ENCODE results near the gene TMEM164.

TMEM164 gene

GRCh38 chrX:110210417-110211139 is 207.7 kb downstream of the TMEM164 start:
- peak; percentile 6 for DNase-seq (ENCODE audit: low read depth, low spot score)

DNA sequence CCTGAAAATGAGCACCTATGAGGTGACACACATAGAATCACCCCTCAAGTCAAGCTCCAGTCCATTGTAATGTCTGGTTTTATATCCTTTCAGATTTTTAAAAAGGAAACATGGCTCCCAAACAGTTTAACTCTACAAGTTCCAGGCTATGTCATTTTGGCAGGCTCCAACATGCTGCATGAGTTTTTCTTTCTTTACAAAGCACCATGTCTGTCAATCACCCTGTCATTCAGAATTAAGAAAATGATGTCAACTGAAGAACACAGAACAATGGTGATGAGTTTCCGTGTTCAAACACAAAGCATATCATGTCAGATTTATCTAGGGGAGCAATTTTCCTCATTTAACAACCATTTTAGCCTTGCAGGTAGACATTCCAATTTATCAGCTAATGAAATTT is 208.4 kb downstream of the TMEM164 start:
- DNase-seq (ENCODE audit: low read depth, low spot score) = no peak

DNA sequence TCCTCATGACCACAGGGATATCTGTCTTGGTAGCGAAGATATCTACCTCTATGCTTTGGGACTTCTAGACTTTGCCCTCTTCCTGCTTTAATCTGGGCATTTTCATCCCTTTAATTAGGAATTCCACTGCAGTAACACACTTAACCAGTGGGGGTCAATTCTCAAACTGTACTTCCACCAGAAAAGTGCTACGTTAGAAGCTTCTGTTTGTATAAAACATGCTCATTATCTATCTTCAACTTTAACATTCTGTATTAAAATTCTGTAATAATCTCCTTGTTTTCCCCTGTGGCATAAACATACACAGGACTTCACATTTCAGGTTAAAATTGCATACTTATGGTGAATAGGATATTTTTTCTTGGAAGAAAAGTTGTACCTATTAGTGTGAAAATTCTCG is 209.4 kb downstream of the TMEM164 start:
- DNase-seq (ENCODE audit: low read depth, low spot score) = no peak

DNA sequence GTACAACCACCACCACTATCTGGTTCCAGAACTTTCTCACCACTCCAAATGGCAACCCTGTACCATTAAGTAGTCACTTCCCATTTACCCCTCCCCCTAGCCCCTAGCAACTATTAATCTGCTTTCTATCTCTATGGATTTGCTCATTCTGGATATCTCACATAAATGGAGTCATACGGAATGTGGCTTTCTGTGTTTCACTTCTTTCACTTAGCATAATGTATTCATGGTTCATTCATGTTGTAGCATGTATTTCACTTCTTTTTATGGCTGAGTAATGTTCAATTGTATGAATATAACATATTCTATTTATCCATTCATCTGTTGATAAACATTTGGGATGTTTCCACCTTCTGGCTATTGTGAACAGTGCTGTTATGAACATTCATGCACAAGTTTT is 210.3 kb downstream of the TMEM164 start:
- DNase-seq (ENCODE audit: low read depth, low spot score) = no peak

DNA sequence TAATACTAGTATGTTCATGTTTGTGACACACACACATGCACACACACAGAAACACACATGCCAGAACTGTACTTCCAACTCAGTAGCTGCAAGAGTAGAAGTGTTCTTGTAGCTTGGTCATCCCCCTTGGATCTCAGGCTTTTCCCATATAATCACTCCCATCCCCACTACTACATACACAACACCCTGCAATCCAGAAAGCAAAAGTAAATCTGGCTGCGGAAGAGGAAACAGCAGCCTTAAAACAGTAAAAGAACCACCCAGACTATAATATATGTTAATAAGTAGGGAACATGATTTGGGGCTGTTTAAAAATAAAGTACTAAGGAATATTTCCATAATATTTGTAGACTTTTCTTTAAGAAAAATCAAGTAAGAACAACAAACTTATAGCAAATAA is 211.8 kb downstream of the TMEM164 start:
- no peak for DNase-seq (ENCODE audit: low read depth, low spot score)

GRCh38 chrX:110215411-110215810 is 212.5 kb downstream of the TMEM164 start:
- no peak for DNase-seq (ENCODE audit: low read depth, low spot score)

- no peak for DNase-seq (ENCODE audit: low read depth, low spot score)
Observed at GRCh38 chrX:110216027-110216426, 213.1 kb downstream of the TMEM164 start.

- DNase-seq (ENCODE audit: low read depth, low spot score) = no peak
Observed at GRCh38 chrX:110218591-110218990, 215.7 kb downstream of the TMEM164 start.

GRCh38 chrX:110219920-110220319 is 217.0 kb downstream of the TMEM164 start:
- no peak for DNase-seq (ENCODE audit: low read depth, low spot score)

DNA sequence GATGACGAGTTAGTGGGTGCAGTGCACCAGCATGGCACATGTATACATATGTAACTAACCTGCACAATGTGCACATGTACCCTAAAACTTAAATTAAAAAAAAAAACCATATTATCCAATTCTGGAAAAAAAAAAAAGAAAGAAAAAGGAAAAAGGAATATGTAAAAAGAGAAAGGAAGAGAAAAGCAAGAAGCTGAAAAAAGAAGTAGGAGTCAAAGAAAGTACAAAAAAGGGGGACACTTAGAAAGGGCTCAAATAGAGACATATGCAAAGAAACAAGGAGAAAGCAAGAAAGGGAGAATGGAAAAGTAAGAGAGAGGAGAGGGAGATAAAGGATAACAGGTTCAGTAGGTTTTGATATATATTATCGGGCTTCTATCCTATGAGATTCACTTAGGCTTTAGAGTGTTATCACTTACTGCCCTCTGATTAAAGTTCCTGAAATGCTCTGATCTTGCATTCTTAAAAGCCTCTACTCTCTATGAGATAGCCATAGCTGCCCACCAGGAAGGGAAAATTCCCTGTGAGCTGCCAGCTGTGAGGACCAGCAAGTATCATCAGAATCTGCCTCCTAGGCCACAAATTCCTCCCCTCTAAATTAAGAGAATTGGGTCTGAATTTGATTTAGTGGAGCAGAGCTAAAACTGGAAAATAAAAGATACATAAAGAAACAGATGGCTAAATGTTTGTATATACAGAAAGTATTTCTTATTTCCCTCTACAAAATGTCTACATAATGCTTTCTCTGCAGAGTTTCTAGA is 219.8 kb downstream of the TMEM164 start:
- no peak for DNase-seq (ENCODE audit: low read depth, low spot score)

- DNase-seq (ENCODE audit: low read depth, low spot score) = no peak
Observed at GRCh38 chrX:110224926-110225617, 222.2 kb downstream of the TMEM164 start.

DNA sequence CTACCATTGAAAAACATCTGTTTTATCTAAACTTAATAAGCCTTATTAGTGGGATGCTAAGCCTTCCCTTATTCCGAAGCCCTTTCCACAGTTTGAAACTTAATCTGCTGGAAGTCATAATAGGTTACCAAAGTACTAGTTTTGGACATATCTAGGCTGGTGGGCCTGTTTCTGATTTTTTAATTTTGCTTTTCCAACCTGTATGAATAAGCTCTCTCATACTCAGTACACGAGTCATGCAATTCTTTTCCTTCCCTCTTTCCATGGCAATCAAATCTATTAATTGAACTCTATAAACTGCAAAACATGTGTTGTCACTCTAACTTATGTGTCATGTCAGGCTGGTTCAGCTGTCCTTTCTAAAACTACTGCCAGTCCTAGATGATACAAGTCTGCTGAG is 224.0 kb downstream of the TMEM164 start:
- no peak for DNase-seq (ENCODE audit: low read depth, low spot score)
